CD4-positive, alpha-beta T cell treated with Interleukin-15 for 1 hour (primary cell): ENCODE data around the gene NKAPL.

Experiments used
- DNase-seq: peaks from one replicate; pipeline ENCODE4 v3.0.0-alpha.2; 2020

NKAPL gene

DNA sequence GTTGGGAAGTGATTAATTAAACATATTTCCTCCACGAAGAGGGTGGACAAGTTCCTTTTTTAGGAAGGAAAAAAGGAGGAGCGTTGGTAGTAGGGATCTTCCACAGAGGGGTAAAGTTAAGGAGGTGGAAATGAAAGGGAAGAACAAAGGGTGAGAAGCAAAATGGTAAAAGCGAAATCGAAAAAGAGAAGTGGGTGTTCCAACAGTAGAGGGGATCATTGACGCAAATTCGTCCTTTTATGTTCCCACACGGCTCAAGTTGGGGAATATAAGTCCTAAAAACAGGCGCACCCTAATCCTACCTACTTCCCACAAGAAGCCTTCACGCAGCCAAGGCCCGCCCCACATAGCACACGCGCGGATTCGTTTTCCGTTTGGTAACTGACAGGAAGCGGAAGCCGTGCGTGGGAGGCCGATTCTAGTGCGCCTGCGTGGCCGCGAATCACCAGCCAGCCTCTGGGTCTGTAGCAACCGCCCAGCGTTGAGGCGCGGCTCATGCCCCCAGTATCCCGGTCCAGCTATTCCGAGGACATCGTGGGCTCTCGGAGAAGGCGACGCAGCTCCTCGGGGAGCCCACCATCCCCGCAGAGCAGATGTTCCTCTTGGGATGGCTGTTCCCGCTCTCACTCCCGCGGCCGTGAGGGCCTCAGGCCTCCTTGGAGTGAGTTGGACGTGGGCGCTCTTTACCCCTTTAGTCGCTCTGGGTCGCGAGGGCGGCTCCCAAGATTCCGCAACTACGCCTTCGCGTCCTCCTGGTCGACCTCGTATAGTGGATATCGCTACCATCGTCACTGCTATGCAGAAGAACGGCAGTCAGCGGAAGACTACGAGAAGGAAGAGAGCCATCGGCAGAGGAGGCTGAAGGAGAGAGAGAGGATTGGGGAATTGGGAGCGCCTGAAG is at the start of gene NKAPL:
Gene NKAPL, plus strand, starts transcription at position 421 of the 901 bp plus-strand sequence. Its CDS starts 75 bp downstream, at position 496.
- peak; percentile 78 for DNase-seq

DNA sequence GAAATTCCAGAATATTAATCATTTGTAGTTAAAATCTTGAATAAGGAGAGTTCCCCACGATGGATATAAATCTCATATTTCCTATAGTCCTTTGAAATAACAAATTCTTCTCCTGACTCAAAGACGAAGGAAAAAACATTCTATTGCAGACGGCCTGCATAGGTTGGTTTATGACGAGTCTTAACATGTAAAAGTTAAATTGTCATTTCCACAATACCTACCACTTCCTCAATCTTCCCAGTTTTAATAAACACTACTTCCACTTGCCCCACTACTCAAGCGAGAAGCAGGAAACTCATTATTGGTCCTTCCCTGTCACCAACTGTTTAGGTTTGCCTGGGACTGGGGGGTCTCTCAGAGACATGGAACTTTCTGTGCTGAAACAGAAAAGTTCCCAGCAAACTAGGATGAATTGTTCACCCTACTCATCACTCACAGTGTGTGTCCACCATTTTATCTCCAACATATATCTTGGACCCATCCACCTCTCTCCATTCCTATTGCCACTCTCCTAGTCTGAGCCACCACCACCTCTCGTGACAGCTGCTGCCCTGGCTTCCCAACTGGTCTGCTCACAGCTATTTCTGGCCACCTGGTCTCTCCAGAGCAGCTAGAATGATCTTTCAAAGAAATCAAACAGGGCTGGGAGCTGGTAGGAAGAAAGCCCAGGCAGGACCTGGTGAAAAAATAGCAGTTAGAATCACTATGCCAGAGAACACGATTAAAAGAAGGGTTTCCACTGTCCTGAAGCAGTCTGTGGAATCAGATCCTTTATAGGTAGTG is 49.2 kb upstream of the NKAPL start:
- no peak for DNase-seq

DNA sequence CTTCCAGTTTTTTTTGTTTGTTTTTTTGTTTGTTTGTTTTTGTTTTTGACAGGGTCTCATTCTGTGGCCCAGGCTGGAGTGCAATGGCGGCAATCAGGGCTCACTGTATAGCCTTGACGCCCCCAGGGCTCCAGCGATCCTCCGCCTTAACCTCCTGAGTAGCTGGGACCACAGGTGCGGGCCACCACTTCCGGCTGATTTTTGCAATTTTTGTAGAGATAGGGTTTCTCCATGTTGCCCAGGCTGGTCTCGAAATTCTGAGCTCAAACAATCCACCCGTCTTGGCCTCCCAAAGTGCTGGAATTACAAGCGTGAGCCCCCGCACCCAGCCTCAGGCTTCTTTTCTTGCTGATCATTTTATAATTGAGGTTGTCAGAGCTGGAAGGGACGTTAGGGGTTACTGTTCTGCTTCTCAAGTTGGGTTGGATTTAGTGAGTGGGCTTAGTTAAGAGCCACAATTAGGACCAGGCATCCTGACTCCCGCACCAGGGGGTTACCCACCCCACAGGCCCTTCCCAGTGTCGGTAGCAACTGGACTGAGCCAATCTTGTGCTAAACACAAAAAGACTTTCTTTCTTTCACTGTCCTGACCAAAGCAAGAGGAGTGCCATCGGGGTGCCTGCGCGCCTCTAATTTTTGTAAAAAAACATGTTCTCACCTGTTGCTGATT is 47.1 kb upstream of the NKAPL start:
- no peak for DNase-seq

DNA sequence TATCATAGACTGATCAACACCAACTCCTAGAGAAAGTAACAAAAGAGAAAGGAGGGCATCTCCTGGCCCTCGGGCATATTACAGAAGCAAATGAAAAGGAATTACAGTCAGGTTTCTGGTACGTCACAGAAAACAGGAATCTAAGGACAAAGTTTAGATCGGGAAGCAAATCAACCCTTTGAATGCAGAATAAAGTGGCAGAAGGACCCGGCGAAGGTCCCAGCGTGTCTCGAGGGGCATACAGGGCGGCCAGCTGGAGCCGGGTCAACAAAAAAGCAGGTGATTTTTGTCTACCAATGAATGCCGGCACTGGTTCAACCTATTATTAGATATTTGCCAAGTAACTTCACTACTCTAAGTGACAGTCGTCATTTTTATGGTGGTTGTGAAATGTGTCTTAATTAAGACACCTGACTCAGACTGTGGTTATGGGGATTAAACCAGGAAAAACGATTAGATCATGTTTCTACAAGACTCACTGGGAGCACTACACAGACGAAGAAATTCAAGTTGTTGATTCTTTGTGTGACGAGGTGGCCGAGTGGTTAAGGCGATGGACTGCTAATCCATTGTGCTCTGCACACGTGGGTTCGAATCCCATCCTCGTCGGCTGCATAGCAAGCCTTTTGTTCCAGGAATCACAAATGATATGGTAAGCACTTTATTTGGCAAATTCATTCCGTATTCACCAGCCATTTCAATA is 46.4 kb upstream of the NKAPL start:
- DNase-seq = no peak

DNA sequence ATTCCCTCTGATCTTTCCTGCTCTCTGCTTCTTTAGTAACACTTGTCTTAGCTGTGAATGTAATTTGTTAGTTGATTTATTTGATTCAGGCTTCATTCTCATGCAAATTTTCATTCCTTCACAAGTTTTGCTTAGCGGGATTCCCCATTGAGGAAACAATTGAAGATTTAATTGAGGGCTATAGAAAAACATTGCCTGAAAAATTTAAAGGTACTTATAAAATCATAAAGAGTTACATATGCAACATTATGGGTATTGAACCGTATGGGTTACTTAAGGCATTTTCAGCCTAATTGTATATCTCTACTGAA is 45.9 kb upstream of the NKAPL start:
- no peak for DNase-seq

DNA sequence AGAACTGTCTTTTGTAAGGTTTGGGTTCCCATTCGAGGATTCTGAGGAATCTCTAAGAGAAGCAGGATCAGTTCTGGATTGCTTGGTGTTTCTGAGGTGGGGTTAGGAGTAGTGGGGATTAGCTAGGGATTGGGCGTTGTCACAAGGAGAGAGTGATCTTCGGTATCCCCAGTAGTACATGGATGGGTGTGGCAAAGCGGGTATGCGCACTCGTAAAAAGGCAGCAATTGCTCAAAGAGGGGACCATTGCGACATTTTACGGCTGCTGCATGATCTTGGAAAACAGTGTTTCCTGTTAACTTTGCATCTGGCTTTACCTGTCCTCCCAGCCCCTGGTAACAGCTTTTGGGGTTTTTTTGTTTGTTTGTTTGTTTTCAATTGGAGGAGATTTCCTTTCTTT is 43.7 kb upstream of the NKAPL start:
- no peak for DNase-seq

DNA sequence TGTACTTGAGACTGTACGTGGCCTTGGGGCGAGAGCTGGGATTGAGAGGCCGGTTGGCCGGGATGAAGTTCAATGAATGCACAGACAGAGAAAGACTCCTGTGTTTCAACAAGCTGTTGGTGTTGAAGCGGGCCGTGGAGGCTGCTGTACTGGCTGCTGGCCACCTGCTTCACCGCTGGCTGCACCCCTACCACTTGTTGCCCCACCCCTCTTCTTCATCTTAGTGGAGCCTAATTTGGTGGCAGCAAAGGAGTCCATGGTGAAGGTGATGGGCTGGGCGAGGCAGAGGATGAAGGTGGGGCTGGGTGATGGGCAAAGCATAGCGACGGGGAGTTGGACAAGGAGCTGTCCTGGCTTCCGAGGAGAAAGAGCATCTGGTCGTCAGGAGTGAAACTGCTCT is 41.2 kb upstream of the NKAPL start:
- no peak for DNase-seq

DNA sequence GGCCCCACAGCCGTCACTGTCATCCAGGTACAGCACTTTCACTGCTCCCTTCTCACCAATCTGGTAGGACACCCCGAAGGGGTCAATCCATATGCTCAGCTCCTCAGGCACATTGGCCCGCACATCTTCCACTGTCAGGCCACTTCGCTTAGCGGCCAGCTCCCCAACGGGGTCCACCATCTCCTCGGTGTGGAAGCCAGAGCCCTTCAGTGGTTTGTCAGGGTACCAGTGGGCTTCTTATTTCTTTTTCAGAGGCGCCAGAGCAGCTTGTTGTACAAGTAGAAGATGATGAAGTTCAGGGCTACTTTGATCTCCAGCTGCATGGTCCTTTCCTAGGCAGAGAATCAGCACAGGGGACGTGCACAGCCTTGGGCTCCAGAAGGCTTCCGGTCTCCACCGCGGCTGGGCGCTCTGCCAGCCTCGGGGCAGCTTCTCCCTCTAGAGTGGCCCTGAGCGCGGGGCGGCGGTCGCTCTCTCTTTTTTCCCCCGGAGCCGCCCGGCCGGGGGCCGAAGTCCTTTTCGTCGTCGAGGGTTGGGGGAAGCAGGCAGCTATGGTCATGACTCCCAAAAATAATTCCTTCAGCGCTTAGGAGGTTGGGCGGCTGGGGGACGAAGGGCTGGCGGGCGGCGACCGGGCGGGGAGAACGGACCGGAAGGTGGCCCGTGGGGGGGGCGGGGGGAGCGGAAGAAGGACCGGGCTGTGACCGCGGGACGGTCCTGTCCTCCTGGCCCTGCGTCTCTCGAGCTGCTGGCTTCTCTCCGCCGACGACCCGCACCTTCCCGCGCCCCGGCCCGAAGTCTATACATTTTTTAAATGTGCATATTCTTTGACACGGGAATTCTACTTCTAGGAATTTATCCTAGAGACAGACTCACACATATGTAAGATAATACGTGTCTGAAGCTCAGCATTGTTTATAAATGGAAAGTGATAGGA is 40.5 kb upstream of the NKAPL start:
- DNase-seq = peak; percentile 28

DNA sequence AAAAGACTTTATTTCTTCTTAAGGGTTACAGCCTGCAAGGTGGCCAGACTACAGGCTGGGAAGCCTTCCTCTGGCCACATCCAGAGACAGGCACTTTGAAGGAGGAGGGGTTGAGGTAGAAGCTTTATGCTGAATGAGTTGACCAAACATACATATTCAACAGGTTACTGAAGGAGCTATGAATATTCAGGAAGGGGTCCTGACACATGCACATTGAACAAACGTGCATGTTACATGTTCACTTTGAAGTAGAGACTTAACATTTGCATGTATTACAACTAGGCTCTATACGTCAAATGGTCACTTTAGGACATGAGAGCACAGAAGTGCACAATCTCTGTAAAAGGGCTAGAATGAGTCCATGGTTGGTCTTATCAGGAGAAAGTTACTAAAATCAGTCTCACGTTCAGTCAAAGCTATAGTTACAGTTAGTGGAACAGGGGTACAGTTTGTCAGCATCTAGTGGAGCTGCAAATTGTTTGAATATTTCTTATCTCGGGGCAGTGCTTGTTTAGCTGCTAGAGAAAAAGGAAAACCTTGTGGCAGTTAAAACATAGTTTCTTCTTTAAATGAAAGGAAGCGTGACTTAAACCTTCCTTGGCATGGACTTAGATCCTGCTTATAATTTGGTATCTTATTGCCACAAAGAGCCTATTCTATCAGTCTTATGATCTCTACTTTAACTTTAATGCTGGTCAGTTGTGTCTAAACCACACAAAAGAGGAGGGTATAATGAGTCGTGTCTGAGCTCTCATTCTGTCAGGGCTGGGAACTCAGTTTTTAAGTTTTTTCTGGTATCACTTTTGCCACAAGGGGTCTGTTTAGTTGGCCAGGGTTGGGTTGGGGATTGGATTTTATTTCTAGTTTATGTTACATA is 38.6 kb upstream of the NKAPL start:
- no peak for DNase-seq

DNA sequence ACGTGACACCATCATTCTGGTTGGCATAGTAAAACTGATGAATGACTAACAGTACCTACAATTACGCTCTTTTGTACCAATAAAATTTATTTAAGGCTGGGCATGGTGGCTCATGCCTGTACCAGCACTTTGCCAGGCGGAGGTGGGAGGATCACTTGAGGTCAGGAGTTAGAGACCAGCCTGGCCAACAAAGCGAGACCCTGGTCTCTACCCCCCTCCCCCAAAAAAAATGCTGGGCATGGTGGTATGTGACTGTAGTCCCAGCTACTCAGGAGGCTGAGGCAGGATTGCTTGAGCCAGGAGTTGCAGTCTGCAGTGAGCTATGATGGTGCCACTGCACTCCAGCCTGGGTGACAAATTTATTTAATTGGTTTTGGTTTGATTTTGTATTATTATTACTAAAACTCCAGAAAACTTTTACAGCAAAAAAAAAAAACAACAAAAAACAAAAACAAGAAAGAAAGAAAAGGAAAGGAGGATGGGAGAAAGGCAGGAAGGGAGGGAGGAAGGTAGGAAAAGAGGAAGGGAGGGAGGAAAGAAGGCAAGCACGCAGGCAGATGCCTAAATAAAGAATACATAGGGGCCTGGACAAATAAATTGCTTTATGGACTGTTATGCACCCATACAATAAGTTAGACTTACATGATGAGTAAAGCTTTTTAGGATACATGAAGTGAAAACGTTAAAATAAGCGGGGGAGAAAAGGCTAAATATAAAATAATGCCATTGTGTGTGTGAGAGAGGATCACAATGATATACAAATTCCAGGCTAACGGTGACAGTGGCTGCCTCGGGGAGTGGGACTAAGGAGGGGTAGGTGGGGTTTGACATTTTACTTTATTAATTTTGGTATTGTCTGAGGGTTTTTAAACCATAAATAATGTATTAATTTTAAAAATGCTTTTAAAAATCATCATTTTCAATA is 34.7 kb upstream of the NKAPL start:
- no peak for DNase-seq

DNA sequence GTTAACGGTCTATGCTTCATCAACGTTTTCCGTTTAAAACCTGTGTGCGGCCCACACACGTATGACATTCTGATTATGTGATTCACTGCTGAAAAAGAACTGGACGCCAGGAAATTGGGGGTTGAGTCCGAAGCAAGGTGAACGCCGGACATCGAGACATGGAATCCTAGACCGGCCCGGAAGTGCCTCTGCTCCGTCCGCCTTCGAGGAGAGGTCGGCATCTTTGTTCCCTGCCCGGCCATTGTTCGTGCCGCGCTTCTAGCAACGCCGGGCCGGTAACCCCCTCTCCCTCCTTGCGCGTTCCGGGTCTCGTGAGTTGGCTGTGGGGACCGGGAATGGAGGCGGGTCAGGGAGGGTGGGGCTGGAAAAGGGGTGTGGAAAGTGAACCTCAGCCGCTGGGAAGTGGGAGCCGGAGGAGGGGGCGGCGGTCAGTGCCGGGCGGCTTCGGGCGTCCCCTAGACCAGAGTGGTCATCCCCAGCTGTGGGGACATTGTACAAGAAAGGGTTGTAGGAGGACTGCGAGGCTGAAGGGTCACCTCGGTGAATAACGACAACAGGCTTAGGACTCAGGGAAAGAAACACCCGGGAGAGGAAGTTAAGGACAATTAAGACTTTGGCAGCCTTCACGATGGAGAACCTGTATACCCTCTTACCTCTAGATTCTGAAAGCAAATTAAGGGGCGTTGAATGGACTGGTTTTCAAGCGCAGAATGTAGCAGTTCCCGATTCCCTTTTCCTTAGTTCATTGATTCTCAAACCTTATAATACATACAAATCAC is 33.9 kb upstream of the NKAPL start, which contains the start of gene ZSCAN9:
Gene ZSCAN9, plus strand, starts transcription at position 220 of the 779 bp plus-strand sequence. CDS start 1,810 bp downstream, outside the sequence.
- DNase-seq = peak; percentile 70

DNA sequence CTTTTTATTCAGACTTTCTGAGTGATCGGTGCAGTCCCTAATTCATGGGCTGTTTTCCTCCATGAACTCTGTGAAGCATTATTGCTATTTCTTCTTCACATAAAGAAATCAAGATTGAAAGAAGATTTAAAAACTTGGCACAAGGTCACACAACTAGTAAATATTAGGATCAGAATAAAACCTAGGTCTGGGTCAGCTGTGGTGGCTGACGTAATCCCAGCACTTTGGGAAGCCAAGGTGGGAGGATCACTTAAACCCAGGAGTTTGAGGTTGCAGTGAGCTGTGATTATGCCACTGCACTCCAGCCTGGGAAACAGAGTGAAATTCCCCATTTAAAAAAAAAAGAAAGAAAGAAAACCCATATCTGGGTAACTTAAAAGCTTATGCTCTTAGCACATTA is 32.6 kb upstream of the NKAPL start:
- no peak for DNase-seq

DNA sequence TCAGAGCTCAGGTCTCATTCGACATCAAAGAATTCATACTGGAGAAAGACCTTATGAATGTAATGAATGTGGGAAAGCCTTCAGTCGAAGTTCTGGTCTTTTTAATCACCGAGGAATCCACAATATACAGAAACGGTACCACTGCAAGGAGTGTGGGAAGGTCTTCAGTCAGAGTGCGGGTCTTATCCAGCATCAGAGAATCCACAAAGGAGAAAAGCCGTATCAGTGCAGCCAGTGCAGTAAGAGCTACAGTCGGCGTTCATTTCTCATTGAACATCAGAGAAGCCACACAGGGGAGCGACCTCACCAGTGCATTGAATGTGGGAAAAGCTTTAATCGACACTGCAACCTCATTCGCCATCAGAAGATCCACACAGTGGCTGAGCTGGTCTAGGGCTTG is 26.3 kb upstream of the NKAPL start:
- no peak for DNase-seq

DNA sequence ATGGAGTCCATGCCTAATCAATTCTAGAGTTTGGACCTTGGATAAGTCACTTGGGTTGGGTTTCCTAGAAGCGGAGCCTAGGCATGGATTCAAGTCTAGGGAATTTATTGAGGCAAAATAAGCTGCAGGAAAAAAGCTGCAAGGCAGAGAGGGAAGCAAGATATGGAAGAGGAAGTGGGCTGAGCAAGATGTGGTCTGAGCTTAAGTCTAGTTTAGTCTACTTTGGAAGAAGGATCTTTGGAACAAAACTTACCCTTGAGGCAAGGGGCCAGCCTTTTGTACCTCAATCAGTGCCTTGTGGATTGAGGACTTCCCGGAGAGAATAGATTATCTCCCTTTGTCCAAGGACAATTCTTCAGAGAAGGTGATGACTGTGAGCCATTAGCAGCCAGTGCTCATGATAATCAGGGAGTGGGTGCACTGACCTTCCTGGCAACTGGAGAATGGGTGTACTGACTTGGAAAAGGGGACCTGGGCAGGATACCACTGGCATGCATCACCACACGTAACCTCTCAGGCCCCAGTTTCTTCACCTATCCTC is 23.1 kb upstream of the NKAPL start:
- no peak for DNase-seq

DNA sequence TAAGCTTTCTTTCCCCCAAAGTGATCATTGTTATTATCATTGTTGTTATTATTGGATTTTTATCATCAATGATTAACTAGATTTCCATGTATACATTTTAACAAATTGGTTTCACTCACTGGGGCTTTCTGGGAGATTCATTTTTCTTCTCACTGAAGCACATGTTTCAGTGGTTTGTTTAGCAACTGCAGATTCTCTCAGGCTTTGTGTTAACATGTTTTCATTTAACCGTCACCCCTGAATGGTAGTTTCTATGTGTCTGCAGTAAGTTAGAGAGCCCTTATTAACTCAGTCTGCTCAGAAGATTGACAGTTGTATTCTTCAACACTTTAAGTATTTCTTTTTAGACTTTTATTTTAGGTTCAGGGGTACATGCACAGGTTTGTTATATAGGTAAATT is 19.5 kb upstream of the NKAPL start:
- no peak for DNase-seq

DNA sequence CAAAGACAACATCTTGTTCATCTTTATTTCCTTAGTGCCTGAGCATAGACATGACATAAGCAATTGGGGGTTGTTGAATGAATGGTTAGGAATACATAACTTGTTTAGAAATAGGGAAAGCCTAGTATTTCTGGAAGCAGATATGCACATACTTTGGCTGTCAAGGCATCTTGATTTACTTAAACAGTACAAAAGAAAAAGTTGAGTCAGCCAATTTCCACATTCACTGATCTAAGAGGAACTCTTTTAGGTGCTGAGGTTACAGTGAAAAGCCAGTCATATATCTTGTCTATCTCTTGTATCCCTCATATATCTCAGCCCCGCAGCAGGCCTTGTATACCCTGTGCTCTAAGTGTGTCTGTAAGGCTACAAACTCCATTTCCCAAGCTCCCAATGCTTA is 18.6 kb upstream of the NKAPL start:
- no peak for DNase-seq

DNA sequence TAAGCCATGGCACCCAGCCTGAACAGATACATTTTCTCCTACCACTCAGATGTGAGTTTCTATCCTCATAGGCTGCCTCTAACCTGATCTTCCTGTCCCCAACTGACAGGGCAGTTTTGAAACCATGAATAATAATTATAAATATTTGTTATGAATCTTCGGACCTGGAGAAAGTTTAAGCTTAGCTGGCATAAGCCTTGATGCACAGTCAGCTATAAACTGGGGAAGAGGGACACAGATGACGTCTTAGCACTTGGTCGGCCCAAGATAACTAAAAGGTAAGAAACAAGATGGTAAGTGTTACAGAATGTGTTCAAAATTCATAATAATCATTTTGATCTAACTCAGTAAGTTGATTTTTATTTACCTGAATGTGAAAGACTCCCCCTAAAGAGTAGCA is 15.2 kb upstream of the NKAPL start:
- DNase-seq = no peak

DNA sequence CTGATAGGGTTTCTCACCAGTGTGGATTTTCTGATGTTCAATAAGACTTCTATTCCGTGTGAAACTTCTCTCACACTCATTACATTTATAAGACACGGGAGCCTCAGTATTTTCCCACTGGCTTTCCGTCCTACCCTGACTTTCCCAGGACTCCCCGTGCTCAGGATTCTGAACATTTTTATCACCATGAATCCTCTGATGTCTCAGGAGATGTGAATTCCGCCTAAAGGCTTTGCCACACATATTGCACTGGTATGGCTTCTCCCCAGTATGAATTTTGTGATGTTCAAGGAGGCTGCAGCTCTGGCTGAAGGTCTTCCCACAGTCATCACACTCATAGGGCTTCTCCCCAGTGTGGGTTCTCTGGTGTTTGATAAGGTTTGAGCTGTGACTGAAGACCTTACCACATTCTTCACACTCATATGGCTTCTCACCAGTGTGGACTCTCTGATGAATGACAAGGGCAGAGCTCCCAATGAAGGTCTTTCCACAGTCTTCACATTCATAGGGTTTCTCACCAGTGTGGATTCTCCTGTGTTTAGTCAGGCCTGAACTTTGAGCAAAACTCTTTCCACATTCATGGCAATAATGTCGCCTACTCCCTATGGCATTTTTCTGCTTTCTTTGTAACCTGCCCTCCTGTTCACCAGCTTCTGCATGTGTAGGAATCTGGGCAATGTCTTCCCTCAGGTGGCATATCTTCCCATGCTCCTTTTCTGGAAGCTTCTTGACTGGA is 13.7 kb upstream of the NKAPL start:
- no peak for DNase-seq
